Left ventricle myocardium inferior (tissue), 1 donor: ENCODE data around the gene ACVR1. TPM values are rescaled to one million over a fixed set of nuclear protein-coding genes. Genes with fewer than 3 reads are reported as not detected.
"Not testable (repeated sequence)": the region's sequence is repeated elsewhere in the genome, so short reads cannot be mapped to it uniquely, and the experiment has no call there.

ENCODE experiments used
- DNase-seq: peaks from one replicate; pipeline ENCODE4 v3.0.0-alpha.2; 2020
- H3K27ac ChIP-seq: fragments of 200-600 bp; replicated peaks from 2 replicates; pipeline ENCODE4 v1.8.0; 2021
- H3K27me3 ChIP-seq: fragments of 200-600 bp; 2 replicates; pipeline ENCODE4 v1.8.0; 2021; ENCODE audit warnings: low read depth
- H3K36me3 ChIP-seq: fragments of 200-600 bp; 2 replicates; pipeline ENCODE4 v1.8.0; 2021
- H3K4me1 ChIP-seq: fragments of 200-600 bp; 2 replicates; pipeline ENCODE4 v1.8.0; 2021
- H3K4me3 ChIP-seq: fragments of 200-600 bp; 2 replicates; pipeline ENCODE4 v1.8.0; 2021; ENCODE audit warnings: mild to moderate bottlenecking, moderate library complexity
- H3K9me3 ChIP-seq: fragments of 200-600 bp; replicated peaks from 2 replicates; pipeline ENCODE4 v1.8.0; 2021
- intact Hi-C: fragments of 100-400 bp; cut with micrococcal nuclease; formaldehyde crosslinking; loops from one replicate; pipeline ENCODE4 v1.11.0; 2022
- total RNA-seq: library from RNA; stranded (reverse); fragmentation: NEBNext Ultra II Directional; extraction: Animal tissue kit (Norgen Biotek cat#: 25700); gene quantifications from one replicate; pipeline ENCODE4 v1.2.1, GENCODE V29; 2021
- TF ChIP-seq, protein P1 (sequence below): fragments of 200-600 bp; IDR thresholded peaks from 2 replicates; pipeline ENCODE4 v1.8.0; 2021; ENCODE audit warnings: antibody characterized with exemption, mild to moderate bottlenecking, borderline replicate concordance
- donor health status: DM: no; HTN: yes; CAD: no; lungs with severe emphysema.

ACVR1 gene
- total RNA-seq, 1 donor from 2014 or later = 30.6 TPM

- Histone ChIP-seq H3K36me3 (peaks cover 67% of the 10 kb centered on the region), H3K27ac (no peak overlapping the region), H3K4me1 (no peaks in the 10 kb centered on the region), H3K9me3 (peaks cover 39% of the 10 kb centered on the region), H3K27me3 (no peaks in the 10 kb centered on the region), H3K4me3 (no peak overlapping the region)
- intact Hi-C loops = no loop called here
- no peak for DNase-seq
- TF ChIP-seq, protein P1, sequence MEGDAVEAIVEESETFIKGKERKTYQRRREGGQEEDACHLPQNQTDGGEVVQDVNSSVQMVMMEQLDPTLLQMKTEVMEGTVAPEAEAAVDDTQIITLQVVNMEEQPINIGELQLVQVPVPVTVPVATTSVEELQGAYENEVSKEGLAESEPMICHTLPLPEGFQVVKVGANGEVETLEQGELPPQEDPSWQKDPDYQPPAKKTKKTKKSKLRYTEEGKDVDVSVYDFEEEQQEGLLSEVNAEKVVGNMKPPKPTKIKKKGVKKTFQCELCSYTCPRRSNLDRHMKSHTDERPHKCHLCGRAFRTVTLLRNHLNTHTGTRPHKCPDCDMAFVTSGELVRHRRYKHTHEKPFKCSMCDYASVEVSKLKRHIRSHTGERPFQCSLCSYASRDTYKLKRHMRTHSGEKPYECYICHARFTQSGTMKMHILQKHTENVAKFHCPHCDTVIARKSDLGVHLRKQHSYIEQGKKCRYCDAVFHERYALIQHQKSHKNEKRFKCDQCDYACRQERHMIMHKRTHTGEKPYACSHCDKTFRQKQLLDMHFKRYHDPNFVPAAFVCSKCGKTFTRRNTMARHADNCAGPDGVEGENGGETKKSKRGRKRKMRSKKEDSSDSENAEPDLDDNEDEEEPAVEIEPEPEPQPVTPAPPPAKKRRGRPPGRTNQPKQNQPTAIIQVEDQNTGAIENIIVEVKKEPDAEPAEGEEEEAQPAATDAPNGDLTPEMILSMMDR = no peak
Observed at GRCh38 chr2:157727693-157728092, 148.4 kb downstream of the ACVR1 start.

- TF ChIP-seq, protein P1 = no peak
- Histone ChIP-seq H3K4me1 (no peaks in the 10 kb centered on the region), H3K9me3 (peaks cover 47% of the 10 kb centered on the region), H3K27ac (no peak overlapping the region), H3K27me3 (no peaks in the 10 kb centered on the region), H3K36me3 (peaks cover 68% of the 10 kb centered on the region), H3K4me3 (no peak overlapping the region)
- intact Hi-C loops = no loop called here
- no peak for DNase-seq
Observed at GRCh38 chr2:157726946-157727345, 149.2 kb downstream of the ACVR1 start.

DNA sequence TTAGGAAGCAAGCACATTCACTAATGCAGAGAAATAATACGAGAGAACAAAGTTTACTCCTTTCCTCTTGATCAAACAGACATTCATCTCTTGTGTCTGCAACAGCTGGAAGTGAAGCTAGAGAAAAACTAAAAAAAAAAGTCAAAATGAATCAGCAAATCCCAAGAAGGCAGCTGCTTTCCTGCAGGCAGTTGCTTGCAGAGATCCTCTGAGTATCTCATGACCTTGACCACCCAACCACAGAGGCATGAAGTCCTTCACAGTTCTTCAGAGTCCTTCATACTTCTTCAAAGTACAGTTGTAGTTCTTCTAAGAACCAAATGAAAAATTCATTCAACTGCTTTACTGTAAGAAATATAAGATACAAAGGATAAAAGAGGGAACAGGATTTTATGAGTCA, 150.3 kb downstream of the ACVR1 start:
- peaks cover 66% of the 10 kb centered on the region for H3K36me3 ChIP-seq
- no peak overlapping the region for H3K27ac ChIP-seq
- H3K4me3 ChIP-seq = no peak overlapping the region
- TF ChIP-seq, protein P1 = no peak
- DNase-seq = no peak
- H3K27me3 ChIP-seq = no peaks in the 10 kb centered on the region
- H3K9me3 ChIP-seq = peaks cover 51% of the 10 kb centered on the region
- no peaks in the 10 kb centered on the region for H3K4me1 ChIP-seq
- intact Hi-C loops = no loop called here

- TF ChIP-seq, protein P1 = no peak
- H3K27me3 ChIP-seq = no peaks in the 10 kb centered on the region
- H3K4me1 ChIP-seq = no peaks in the 10 kb centered on the region
- no peak for DNase-seq
- H3K27ac ChIP-seq = no peak overlapping the region
- intact Hi-C loops = no loop called here
- H3K4me3 ChIP-seq = no peak overlapping the region
- peaks cover 36% of the 10 kb centered on the region for H3K9me3 ChIP-seq
- peaks cover 55% of the 10 kb centered on the region for H3K36me3 ChIP-seq
Observed at GRCh38 chr2:157722580-157723234, 153.4 kb downstream of the ACVR1 start.

- intact Hi-C loops = no loop called here
- Histone ChIP-seq H3K4me1 (no peaks in the 10 kb centered on the region), H3K27ac (no peak overlapping the region), H3K4me3 (no peak overlapping the region), H3K36me3 (peaks cover 60% of the 10 kb centered on the region), H3K27me3 (no peaks in the 10 kb centered on the region), H3K9me3 (peaks cover 36% of the 10 kb centered on the region)
- TF ChIP-seq, protein P1 = no peak
- DNase-seq = no peak
Observed at GRCh38 chr2:157720504-157720903, 155.6 kb downstream of the ACVR1 start.

- DNase-seq, H3K27ac ChIP-seq, H3K4me1 ChIP-seq, intact Hi-C loops, H3K27me3 ChIP-seq, H3K4me3 ChIP-seq: not testable (repeated sequence)
- H3K9me3 ChIP-seq = peaks cover 64% of the 10 kb centered on the region
- peaks cover 17% of the 10 kb centered on the region for H3K36me3 ChIP-seq
Observed at GRCh38 chr2:157704653-157705052, 171.5 kb downstream of the ACVR1 start.

DNA sequence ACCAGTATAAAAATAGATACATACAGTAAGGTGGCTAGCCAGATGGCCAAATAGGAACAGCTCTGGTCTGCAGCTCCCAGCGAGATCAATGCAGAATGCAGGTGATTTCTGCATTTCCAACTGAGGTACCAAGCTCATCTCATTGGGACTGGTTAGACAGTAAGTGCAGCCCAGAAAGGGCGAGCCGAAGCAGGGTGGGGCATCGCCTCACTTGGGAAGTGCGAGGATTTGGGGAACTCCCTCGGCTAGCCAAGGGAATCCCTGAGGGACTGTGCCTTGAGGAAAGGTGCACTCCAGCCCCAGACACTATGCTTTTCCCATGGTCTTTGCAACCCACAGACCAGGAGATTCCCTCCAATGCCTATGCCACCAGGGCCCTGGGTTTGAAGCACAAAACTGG, 172.0 kb downstream of the ACVR1 start:
- H3K36me3 ChIP-seq = peaks cover 17% of the 10 kb centered on the region
- H3K27ac ChIP-seq, intact Hi-C loops, H3K27me3 ChIP-seq, DNase-seq, H3K4me3 ChIP-seq, H3K4me1 ChIP-seq: not testable (repeated sequence)
- peaks cover 63% of the 10 kb centered on the region for H3K9me3 ChIP-seq
